Kasumi-1 (cell line): Measurements from ENCODE around the gene CCDC71.

Experiments
- DNase-seq, 2 experiments: peaks; one replicate each; lab custom pipeline; 2025; lab: John Stamatoyannopoulos, UW

Gene CCDC71

DNA sequence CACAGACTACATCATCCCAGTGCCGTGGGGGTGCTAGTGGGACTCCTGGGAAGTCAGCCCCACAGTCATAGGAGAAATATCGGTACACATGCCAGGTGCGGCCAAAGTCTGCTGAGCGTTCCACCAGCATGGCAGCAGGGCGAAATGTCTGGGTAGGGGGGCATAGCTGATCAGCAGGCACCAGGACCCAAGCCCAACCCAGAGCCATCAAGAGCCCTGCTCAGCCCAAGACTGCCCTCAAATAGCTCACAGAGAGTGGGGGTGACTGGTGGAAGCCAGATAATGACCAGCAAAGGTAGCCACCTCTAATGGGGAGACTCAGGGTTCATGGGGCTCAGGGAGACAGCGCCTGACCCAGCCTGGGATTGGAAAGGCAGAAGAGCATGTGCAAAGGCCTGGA lies 34.6 kb downstream of the CCDC71 start:
- no peak for DNase-seq

DNA sequence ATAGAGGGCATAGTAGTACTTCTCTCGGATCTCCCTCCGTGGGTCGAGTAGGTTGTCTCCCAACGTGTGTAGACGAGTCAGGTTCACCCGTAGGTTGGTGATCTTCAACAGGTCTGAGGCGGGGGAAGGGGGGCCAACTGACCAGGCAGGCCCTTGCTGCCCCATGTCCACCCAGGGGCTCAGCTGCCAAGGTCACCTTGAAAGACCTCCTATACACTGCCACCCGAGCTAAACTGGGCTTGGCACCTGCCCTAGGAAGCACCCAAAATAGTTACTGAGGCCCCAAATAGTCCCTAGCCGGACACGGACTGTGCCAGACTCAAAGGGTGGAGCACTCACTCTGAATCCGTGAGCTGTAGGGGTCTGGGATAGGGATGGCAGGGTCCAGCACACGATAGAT lies 35.1 kb downstream of the CCDC71 start:
- no peak for DNase-seq

DNA sequence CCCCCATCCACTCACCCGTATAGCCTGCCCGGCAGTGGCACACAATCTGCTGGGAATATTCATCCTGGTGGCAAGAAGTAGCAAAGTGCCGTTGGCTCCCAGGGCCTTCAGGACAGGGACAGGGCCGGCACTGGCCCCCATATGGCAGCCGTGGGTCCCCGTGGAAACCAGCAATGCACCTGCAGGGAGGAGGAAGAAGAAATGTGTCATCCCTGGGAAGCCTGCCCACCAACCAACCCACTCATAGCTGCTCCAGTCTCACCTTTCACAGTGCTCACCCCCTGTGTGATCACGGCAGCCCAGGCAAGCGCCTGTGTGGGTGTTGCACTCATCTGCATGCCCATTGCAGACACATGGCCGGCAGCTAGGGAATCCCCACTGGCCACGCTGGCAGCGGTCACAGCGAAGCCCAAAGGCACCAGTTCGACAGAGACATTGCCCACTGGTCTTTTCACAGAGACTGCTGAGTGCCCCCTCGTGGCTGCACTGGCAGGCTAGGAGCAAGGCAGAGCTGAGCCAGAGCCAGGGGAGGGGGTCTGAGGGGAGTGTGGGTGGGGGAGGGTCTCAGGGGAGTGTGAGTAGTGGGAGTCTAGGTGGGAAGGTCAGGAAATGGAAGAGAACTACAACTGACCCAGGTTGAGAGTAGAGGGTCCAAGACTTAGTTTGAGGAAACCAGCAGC lies 41.0 kb downstream of the CCDC71 start:
- no peak for DNase-seq

DNA sequence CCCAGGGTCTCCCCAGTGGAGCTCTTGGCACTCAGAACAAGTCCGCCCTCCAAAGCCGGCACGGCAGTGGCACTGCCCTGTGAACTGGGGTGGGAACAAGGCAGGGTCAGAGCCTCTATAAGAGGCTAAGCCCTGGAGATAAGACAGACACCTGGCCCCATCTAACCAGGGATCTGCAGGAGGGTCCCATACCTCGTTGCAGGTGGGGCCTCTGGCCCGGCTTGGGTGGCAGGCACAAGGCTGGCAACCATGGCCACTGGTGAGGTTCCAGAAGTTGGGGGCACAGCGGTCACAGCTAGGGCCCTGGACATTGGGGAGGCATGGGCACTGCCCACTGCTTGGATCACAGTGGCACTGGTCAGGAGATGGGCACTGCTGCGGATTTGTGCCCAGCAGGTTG lies 41.9 kb downstream of the CCDC71 start:
- no peak for DNase-seq

DNA sequence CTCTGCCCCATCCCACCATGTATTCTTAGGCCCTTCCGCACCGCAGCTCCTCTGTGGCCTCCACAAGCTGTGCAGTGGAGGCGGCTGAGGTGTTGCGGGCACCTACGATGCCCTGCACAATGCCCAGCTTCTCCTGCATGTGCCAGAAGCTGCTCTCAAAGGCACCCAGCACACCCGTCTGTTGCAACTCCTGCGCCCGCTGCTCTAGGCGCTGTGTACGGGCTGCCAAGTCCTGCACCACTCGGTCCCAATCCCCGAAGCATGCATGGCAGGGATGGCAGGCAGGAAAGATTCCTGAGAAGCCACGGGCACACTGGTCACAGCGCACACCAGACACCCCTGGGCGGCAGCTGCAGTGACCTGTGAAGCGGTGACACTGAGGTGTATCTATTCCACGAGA lies 42.4 kb downstream of the CCDC71 start:
- DNase-seq = no peak

DNA sequence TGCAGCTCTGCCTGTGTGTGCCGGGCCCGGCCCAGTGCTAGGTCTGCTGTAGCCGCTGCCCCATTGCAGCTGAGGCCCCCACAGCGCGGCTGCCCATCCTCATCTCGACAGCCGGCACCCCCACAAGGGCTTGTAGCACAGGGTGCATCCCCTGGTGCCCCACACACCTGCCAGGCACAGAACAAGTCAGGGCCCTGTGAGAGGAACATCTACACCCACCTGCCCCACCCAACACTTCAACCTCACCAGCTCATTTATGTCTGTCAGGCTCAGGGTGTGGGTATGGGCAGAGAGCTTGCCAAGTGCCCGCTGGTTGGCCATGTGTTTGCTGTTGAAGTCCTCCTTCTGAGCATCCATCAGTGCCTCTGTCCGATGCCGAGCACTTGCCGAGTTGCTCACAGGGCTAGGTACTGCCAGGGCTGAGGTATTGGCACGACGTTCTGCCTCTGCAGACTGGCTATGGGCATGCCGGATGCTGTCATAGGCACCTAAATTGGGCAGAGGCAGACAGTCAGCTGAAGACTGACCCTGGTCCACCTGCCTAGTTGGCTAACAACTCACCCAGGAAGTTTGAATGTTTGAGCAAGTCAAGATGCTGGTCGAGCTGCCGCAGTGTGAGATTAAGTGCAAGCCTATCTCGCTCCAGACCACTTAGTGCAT lies 43.1 kb downstream of the CCDC71 start:
- no peak for DNase-seq

DNA sequence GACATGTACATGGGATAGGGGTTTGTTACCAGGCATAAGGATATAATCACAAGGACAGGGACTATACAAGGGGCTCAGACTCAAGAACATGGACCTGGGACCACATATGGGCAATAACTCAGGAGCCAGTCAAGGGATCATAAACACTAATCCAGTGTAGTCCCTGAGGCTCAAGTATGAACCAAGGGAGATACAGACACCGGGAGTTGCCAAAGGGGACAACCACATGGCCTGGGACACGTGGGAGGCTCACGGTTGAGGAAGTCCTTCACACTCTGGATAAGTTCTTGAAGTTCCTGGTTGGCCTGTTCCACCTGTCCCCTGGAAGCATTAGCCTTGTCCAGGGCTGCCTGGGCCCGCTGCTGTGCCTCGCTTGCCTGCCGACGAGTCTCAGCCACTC lies 43.7 kb downstream of the CCDC71 start:
- DNase-seq = no peak

DNA sequence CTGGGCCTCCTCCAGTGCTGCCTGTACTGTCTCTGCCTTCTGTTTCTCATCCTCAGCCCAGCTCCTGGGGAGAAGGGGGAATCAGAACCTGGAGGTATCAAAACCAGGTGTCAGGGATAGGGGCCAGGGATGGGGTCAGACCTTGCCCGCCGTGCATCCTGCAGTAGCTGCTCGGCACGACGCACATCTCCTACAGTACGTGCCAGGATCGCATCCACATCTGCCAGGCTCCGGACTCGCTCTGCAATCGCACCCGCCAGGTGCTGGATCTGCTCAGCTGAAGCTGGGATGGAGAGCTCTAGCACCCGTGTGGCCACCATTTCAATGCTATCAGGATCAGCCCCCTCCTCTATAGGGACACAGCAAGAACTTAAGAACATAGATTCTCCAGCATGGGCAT lies 44.1 kb downstream of the CCDC71 start:
- no peak for DNase-seq

DNA sequence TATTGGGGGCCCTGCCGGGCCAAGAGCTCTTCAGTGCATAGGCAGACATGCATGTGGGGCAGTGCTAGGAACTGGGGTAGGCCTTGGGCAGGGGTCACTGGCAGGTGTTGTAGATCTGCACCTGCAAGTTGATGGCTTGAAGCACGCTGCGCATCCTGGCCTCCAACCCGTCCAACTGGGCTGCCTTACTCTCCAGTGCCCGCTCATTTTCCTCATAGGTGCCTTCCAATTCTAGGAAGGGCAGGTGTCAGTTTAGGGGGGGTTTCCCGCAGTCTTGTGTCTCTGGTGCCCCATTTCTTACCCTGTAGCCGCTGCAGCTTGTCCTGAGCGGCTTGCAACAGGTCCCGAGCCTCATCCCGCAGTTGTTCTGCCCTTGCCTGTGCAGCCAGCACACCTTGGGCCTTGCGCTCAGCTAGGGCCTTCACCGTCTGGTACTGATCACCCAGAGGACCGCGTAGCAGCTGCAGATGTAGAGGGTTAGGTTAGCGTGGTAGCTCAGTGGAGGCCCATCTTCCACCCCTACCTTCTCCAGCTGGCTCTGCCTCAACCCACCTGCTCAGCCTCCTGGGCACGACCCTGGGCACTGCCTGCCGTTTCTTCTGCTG lies 44.9 kb downstream of the CCDC71 start:
- DNase-seq = no peak

DNA sequence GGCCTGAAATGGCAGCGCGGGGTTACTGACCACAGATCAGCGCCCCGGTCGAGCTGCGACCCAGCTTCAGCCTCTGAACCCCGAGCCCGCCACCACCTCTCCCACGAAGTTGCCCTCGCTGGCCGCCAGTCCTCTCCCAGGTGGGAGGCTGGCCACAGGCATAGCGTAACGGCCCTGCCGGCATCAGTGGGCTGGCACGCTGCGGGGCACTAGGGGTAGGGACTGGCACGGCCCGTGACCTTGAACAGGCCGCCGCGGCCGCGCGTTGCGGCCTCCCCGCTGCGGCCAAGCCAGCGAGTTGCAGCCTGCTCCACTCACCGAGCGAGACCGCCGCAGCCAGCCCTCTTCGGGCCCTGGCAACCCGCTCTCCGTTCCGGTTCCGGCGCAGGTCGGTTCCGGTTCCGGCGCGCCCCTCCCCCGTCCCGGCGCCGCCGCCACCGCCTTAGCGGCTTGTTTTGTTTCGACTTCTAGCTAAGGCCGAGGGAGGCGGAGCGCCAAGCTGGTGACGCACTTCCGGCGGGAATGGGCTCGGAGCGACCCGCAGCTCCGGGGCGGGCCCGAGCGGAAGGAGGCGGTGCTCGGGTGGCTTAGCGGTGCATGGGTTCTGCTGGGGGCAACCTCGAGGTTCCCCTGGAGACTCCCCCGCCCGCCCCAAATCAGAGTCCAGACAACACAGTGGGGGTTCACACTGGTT lies 45.5 kb downstream of the CCDC71 start, which contains the start of gene USP19:
Gene USP19 (minus strand): TSS at position 386 of the 694 bp plus-strand sequence. CDS start 1,678 bp downstream, outside the sequence.
- peak; percentile 74 to 84 for DNase-seq

DNA sequence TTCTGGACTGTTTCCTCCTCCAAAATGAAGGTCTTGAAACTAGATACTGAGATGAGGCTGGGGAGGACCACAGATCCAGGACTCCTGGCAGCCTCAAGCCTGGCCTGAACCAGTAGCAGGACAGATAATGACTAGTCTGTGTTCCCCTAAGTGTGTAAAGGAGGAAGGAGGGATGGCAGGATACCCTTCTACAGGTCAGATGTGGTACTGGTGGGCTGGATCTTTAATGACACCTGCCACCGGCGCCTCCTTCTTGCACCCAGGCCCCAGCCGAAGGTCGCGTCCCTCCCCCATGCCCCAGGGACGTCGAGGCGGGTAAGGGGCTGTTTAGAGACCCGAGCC lies 46.1 kb downstream of the CCDC71 start:
- DNase-seq = peak in 1 of 2 experiments; percentile 14

DNA sequence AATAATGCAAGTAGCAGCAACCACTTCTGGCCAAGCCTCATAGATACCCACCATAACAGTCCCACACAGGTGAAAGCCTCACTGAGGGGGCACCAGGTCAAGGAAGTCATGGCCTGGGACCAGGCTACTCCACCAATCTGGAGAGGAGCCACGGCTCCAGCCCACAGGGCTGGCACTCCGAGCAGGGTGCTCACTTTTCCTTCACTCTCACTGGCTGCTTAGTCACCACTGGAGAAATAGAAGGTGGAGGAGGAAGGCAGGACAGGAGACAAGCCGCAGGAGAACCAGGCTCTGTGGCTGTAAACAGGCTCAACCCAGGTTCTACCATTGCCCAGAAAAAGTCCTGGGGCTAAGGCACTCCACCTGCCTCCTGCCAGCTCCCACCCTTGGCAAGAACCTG lies 46.7 kb downstream of the CCDC71 start:
- DNase-seq = no peak

DNA sequence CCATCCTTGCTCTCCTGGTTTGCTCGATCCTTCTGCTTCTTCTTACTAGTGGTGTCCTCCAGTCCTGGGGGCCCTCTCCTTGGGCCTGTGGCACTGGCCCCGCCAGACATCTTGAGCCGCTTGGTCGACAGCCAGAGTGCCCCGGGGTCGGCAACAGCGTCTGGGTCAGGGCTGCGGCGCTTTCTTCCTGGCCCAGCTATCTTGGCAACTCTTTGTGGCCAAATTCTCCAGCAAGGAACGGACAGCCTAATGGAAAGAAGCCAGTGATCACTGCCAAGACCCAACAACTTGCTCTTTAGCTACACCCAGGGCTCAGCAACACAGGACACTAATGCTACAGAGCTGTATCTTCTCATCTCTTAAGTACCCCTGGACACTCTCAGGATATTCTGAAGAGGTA lies 47.1 kb downstream of the CCDC71 start:
- no peak for DNase-seq
